GM12874 (cell line): Measurements from ENCODE around the gene PHYKPL.

Experiments used
- CTCF ChIP-seq: IDR thresholded peaks from 2 replicates; pipeline ENCODE4 v1.5.1; 2011; ENCODE audit warnings: low read depth, mild to moderate bottlenecking, control low read depth, low read length, moderate library complexity; ENCODE audit not compliant: insufficient read depth

PHYKPL gene

DNA sequence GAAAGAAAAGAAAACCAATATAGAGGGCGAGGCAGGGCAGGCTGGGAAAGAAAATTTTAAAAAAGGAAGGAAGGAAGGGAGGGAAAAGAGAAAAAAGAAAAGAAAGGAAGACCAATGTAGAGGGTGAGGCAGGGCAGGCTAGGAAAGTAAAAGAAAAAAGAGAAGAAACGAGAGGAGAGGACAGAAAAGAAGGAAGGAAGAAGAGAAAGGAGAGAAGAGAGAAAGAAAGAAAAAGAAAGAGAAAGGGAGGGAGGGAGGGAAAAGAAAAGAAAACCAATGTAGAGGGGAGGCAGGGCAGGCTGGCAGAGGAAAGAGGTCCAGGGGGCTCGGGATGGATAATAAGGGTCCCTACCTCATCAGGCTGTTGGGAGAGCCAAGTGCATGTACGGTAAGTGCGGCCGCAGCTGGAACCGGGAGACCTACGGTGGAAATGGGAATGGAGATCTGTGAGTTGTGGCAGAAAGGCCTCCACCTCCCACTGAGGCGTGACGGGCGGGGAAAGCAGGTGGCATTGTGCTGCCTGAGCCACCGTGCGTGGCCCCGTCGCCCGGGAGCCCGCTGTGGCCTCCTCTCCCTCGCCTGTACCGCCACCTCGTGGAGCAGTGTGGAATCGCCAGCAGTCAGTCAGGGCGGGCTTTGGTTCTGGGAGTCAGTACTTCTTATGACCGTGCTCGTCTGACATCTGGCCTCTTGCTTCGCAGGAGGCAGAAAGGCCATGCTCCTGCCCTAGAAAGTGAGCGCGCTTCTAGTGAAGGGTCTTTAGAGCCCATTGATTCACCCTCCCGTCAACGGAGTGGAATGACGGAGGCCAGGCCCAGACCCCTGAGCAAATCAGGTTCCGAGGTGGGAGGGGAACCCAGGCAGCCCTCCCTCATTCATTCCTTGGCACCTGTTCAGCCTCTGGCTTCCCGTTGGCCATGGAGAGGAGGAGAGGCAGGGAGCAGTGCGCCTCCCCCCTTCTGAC lies 68.5 kb downstream of the PHYKPL start:
- TF ChIP-seq CTCF, result peak; percentile 98

GRCh38 chr5:178162481-178162880 lies 70.1 kb downstream of the PHYKPL start:
- no peak for TF ChIP-seq CTCF

GRCh38 chr5:178160176-178160575 lies 72.4 kb downstream of the PHYKPL start:
- no peak for TF ChIP-seq CTCF
